ACHN (cell line): ENCODE results near the gene PTGFR.

Experiments used
- DNase-seq: peaks from one replicate; pipeline ENCODE4 v3.0.0-alpha.2; 2015
- in situ Hi-C: cut with HindIII; loops from 2 replicates; pipeline ENCODE4 v1.10.0; 2017; ENCODE audit warnings: low sequenced_read_pairs, low pct_ligation_motif_present, low pct_unique_long_range_greater_than_20kb

The PTGFR gene

GRCh38 chr1:78561856-78562255 is 71.1 kb downstream of the PTGFR start:
- in situ Hi-C loops: no loop called here
- no peak for DNase-seq

DNA sequence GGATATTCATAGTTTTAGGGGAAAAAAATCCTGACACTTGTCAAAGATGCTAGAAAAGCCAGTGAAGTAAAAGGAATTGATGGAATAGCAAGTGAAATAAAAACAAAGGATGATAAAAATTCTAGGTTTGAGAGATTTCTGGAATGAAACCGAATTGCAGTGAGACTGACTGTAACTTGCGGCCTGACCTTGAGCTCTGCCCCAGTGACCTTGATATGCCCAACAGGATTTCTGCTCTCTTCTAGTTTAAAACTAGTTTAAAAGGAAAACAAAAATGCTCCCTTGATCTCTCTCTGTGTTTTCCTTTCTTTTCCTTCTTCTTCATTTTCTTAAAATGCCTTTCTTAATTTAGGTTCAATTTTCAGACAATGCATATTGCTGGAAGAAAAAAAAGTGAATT is 74.6 kb downstream of the PTGFR start:
- DNase-seq: no peak
- in situ Hi-C loops: no loop called here

DNA sequence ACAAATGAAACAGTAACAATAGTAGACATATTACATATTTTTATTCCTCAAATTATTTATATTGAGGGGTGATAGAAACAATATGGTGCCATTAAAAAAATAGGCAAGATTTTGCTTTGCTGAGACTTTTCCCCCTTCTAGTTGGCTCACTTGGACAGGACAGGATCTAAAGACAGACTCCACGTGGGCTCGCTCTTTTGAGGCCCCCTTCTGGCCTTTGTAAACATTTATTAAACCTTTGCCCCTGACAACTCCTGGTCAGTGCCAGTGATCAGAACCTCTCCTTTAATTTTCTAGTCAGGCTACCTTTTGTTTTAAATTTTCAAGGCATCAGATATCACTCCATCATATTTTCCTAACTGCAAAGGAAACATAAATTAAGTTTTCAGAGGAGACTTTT is 79.8 kb downstream of the PTGFR start:
- in situ Hi-C loops: no loop called here
- peak; percentile 2 for DNase-seq

GRCh38 chr1:78577257-78578100 is 86.7 kb downstream of the PTGFR start:
- in situ Hi-C loops: no loop called here
- no peak for DNase-seq

DNA sequence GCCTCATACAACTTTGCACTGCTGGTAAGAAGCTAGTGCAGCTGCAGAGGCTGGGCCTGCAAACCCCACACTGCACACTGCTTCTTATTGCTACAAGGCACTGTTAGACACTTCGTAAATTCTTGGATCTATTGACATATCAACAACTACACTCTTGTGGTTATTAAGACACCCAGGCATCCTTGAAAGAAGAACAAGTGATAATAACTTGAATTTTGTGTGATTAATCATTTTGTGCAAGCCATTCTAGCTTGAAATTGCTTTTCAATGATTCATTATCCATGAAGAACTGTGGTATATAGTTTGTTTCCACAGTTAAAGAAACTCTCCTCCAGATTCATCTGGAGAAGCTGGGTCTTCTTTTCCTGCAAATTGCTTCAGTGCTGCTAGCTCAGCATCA is 95.8 kb downstream of the PTGFR start:
- DNase-seq: peak; percentile 12
- in situ Hi-C loops: no loop called here

DNA sequence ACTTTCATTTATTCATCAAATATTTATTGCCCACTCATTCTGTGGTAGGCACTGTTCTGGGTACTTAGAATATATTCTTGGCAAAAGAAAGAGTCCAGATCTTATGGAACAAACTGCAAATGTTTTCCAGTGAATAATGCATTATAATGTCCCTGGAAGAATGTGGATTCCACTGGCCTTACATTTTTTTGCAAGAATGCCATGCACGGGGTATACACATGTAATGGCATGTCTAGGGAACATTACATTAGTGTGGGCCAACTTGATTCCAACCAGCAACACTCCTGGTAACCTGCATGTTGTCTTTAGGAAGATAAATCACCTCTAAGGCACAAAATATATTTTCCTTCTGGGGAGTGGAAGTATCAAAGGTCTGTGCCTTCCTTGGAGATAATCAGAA is 96.4 kb downstream of the PTGFR start:
- no peak for DNase-seq
- in situ Hi-C loops: no loop called here
